GM23248 (cell line): Measurements from ENCODE around the gene KIAA1614. TPM values are rescaled to one million over a fixed set of nuclear protein-coding genes. Genes with fewer than 3 reads are reported as not detected.
A peak's percentile ranks its signal among the peaks of the same experiment; 100 is the strongest.

Experiments
- DNase-seq: peaks from one replicate; pipeline ENCODE4 v3.0.0-alpha.2; 2015
- H2AFZ ChIP-seq: fragments of 200-600 bp; sonication (generic); 2 replicates; pipeline ENCODE4 v1.6.1; 2016; ENCODE audit warnings: antibody characterized with exemption
- H3F3A ChIP-seq: fragments of 200-600 bp; sonication (generic); 2 replicates; pipeline ENCODE4 v1.6.1; 2016; ENCODE audit warnings: mild to moderate bottlenecking, antibody characterized with exemption, mixed run types; ENCODE audit not compliant: insufficient read depth
- H3K27ac ChIP-seq: fragments of 200-600 bp; sonication (generic); 2 replicates; pipeline ENCODE4 v1.5.1; 2016; ENCODE audit warnings: mild to moderate bottlenecking
- H3K27me3 ChIP-seq: fragments of 200-600 bp; sonication (generic); replicated peaks from 2 replicates; pipeline ENCODE4 v1.6.1; 2016; ENCODE audit warnings: mild to moderate bottlenecking; ENCODE audit not compliant: insufficient read depth
- H3K36me3 ChIP-seq: fragments of 200-600 bp; sonication (generic); 2 replicates; pipeline ENCODE4 v1.6.1; 2016; ENCODE audit warnings: low read depth, mild to moderate bottlenecking
- H3K4me1 ChIP-seq: fragments of 200-600 bp; sonication (generic); 2 replicates; pipeline ENCODE4 v1.6.1; 2016; ENCODE audit warnings: mild to moderate bottlenecking; ENCODE audit not compliant: insufficient read depth
- H3K4me2 ChIP-seq: fragments of 200-600 bp; sonication (generic); one replicate; pipeline ENCODE4 v1.6.1; 2016; ENCODE audit warnings: mild to moderate bottlenecking; ENCODE audit not compliant: unreplicated experiment
- H3K4me3 ChIP-seq: fragments of 200-600 bp; sonication (generic); 2 replicates; pipeline ENCODE4 v1.5.1; 2016; ENCODE audit warnings: mild to moderate bottlenecking
- H3K79me2 ChIP-seq: fragments of 200-600 bp; sonication (generic); 2 replicates; pipeline ENCODE4 v1.6.1; 2016; ENCODE audit warnings: mild to moderate bottlenecking; ENCODE audit not compliant: insufficient read depth
- H3K9ac ChIP-seq: fragments of 200-600 bp; sonication (generic); 2 replicates; pipeline ENCODE4 v1.6.1; 2016; ENCODE audit warnings: mild to moderate bottlenecking
- H3K9me2 ChIP-seq: fragments of 200-600 bp; sonication (generic); 2 replicates; pipeline ENCODE4 v1.6.1; 2016; ENCODE audit warnings: mixed run types, mild to moderate bottlenecking, moderate library complexity; ENCODE audit not compliant: insufficient read depth
- H3K9me3 ChIP-seq: fragments of 200-600 bp; sonication (generic); one replicate; pipeline ENCODE4 v1.6.1; 2017; ENCODE audit warnings: low read depth
- H4K20me1 ChIP-seq: fragments of 200-600 bp; sonication (generic); 2 replicates; pipeline ENCODE4 v1.6.0; 2016; ENCODE audit not compliant: insufficient read depth
- EZH2 ChIP-seq: fragments of 200-600 bp; sonication (generic); IDR thresholded peaks from 2 replicates; pipeline ENCODE4 v1.6.1; 2018; ENCODE audit warnings: antibody characterized with exemption, mild to moderate bottlenecking; ENCODE audit not compliant: insufficient read depth, poor library complexity, severe bottlenecking
- EZH2phosphoT487 ChIP-seq: fragments of 200-600 bp; sonication (generic); IDR thresholded peaks from 2 replicates; pipeline ENCODE4 v1.6.1; 2018; ENCODE audit warnings: antibody characterized with exemption, moderate library complexity, mild to moderate bottlenecking, low read depth; ENCODE audit not compliant: insufficient read depth
- WGBS, 2 experiments: methylation state at CpG; one replicate each; pipeline ENCODE4 v1.1.6; 2015 to 2017; ENCODE audit warnings: low lambda C conversion rate in 2 of 2, low coverage in 1 of 2; ENCODE audit errors: missing lambda C conversion rate in 2 of 2; 5-methylcytosine and 5-hydroxymethylcytosine counted together
- in situ Hi-C: fragments of 300-500 bp; cut with MboI; formaldehyde crosslinking; loops from 2 replicates; pipeline ENCODE4 v1.15.0; 2020
- polyA plus RNA-seq: library from polyadenylated mRNA; unstranded; fragments of >200 nt; fragmentation: Nextera tagmentation; extraction: Ambion mirVana; gene quantifications from 2 replicates; pipeline ENCODE4 v1.2.1, GENCODE V29; 2016
- total RNA-seq: library from RNA; depleted of rRNA; stranded (reverse); fragments of >200 nt; shearing (Covaris generic); gene quantifications from 2 replicates; pipeline ENCODE4 v1.2.3, GENCODE V29; 2014

KIAA1614 gene
- total and polyA plus RNA-seq, 2 experiments from 2014 or later: 2.7 to 11.7 TPM

DNA sequence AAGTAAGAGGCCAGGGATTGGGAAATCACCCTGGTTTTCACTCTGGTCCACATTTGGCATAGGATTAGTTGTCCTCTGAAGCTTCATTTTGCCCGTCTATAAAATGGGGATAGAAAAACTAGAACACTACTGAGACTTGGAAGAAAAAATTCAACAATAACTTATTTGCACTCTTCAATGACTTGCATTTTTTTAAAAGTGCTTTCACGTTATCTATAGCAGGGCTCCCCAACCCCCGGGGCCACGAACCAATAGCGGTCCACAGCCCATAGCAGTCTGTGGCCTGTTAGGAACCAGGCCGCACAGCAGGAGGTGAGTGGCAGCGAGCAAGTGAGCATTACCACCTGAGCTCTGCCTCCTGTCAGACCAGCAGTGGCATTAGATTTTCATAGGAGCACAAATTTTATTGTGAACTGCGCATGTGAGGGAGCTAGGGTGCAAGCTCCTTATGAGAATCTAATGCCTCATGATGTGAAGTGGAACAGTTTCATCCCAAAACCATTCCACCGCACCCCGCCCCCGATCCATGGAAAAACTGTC lies 2.8 kb downstream of the KIAA1614 start:
- 89 to 90% methylated on average over 11 of the region's 11 CpGs for WGBS, 2 experiments
- Histone ChIP-seq H3K79me2 (peaks cover 8% of the 10 kb centered on the region; the same call in 1 of the 2 replicates), H3K4me3 (no peak overlapping the region), H3K4me2 (no peak overlapping the region), H4K20me1 (no peaks in the 10 kb centered on the region), H3K9ac (no peak overlapping the region), H3K36me3 (no peaks in the 10 kb centered on the region), H3K9me2 (no peaks in the 10 kb centered on the region), H3K27me3 (no peaks in the 10 kb centered on the region), H2AFZ (no peak overlapping the region), H3F3A (peaks cover 4% of the 10 kb centered on the region; the same call in 1 of the 2 replicates), H3K9me3 (no peaks in the 10 kb centered on the region), H3K27ac (no peak overlapping the region), H3K4me1 (peaks cover 8% of the 10 kb centered on the region)
- no peak for DNase-seq
- no peak for TF ChIP-seq EZH2phosphoT487
- no peak for TF ChIP-seq EZH2
- in situ Hi-C loops: no loop called here

GRCh38 chr1:180916012-180916770 lies 3.5 kb downstream of the KIAA1614 start:
- H3K4me2 ChIP-seq: no peak overlapping the region
- H3K9me3 ChIP-seq: no peaks in the 10 kb centered on the region
- peaks cover 6% of the 10 kb centered on the region for H3K4me1 ChIP-seq
- no peak overlapping the region for H2AFZ ChIP-seq
- H3K27me3 ChIP-seq: no peaks in the 10 kb centered on the region
- no peak for DNase-seq
- no peak overlapping the region for H3K4me3 ChIP-seq
- WGBS, 2 experiments: 77 to 83% methylated on average over 16 of the region's 17 CpGs
- H3K36me3 ChIP-seq: no peaks in the 10 kb centered on the region
- H3F3A ChIP-seq: peaks cover 4% of the 10 kb centered on the region; the same call in 1 of the 2 replicates
- H3K79me2 ChIP-seq: peaks cover 8% of the 10 kb centered on the region; the same call in 1 of the 2 replicates
- no peaks in the 10 kb centered on the region for H3K9me2 ChIP-seq
- no peak overlapping the region for H3K27ac ChIP-seq
- H4K20me1 ChIP-seq: no peaks in the 10 kb centered on the region
- in situ Hi-C loops: no loop called here
- TF ChIP-seq EZH2phosphoT487 (no peak), EZH2 (no peak)
- no peak overlapping the region for H3K9ac ChIP-seq

- no peaks in the 10 kb centered on the region for H3K9me3 ChIP-seq
- no peak for DNase-seq
- H3K36me3 ChIP-seq: no peaks in the 10 kb centered on the region
- 83 to 84% methylated on average over 9 to 10 of the region's 10 CpGs for WGBS, 2 experiments
- no peaks in the 10 kb centered on the region for H4K20me1 ChIP-seq
- H3K79me2 ChIP-seq: peaks cover 8% of the 10 kb centered on the region; the same call in 1 of the 2 replicates
- H2AFZ ChIP-seq: no peak overlapping the region
- H3K9me2 ChIP-seq: no peaks in the 10 kb centered on the region
- TF ChIP-seq EZH2 (no peak), EZH2phosphoT487 (no peak)
- no peaks in the 10 kb centered on the region for H3K27me3 ChIP-seq
- in situ Hi-C loops: no loop called here
- no peak overlapping the region for H3K9ac ChIP-seq
- H3K27ac ChIP-seq: no peak overlapping the region
- H3K4me3 ChIP-seq: no peak overlapping the region
- H3F3A ChIP-seq: 0 out of 2 replicates have a peak, but pooled peaks cover 4% of the 10 kb centered on the region
- 0 out of 2 replicates have a peak, but pooled peaks cover under 1% of the 10 kb centered on the region for H3K4me1 ChIP-seq
- no peak overlapping the region for H3K4me2 ChIP-seq
These were observed 4.1 kb downstream of the KIAA1614 start for GRCh38 chr1:180916771-180917170.

DNA sequence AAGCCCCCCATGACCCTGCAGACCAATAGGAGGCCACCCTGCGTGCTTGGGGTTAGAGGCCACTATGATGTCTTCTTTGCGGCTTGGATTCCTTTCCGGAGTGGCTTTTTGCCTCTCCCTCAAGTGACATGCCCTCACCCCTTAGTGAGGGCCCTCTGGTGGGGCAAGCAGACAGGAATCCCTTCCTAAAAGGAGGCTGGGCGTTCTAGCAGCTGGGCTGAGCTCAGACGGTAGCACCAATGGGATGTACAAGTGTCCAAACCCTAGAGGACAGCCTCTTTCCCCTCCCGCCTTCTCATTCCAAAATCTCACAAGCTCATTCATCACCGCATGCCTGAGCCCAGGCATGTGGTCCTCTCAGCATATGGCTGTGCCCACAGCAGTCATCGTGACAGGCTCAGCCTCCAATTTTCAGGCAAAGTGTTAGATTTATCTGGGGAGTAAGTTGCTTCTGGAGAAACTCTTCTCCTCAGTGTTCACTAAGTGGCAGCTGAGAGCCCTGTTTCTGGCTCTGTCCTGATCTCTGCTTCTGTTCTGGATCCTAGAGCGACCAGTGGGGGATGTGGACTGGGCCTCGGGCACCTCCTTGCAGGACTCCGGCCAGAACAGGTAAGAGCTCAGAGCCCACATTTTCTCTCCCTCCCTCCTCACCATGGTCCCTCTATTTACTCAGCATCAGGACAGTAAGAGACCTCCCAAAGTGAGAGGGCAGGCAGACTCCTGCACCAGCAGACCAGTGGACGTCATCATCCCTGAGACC lies 4.8 kb downstream of the KIAA1614 start:
- TF ChIP-seq EZH2phosphoT487 (no peak), EZH2 (no peak)
- H2AFZ ChIP-seq: no peak overlapping the region
- no peak overlapping the region for H3K4me3 ChIP-seq
- H3K4me1 ChIP-seq: no peaks in the 10 kb centered on the region
- no peaks in the 10 kb centered on the region for H3K27me3 ChIP-seq
- no peak overlapping the region for H3K4me2 ChIP-seq
- H3K79me2 ChIP-seq: peaks cover 8% of the 10 kb centered on the region; the same call in 1 of the 2 replicates
- DNase-seq: peak; percentile 61
- H3K9ac ChIP-seq: no peak overlapping the region
- H3K27ac ChIP-seq: no peak overlapping the region
- in situ Hi-C loops: no loop called here
- H3K9me2 ChIP-seq: no peaks in the 10 kb centered on the region
- WGBS, 2 experiments: 60 to 69% methylated on average over 11 to 12 of the region's 12 CpGs
- 0 out of 2 replicates have a peak, but pooled peaks cover 4% of the 10 kb centered on the region for H3F3A ChIP-seq
- H3K9me3 ChIP-seq: no peaks in the 10 kb centered on the region
- no peaks in the 10 kb centered on the region for H4K20me1 ChIP-seq
- H3K36me3 ChIP-seq: no peaks in the 10 kb centered on the region
